GM23248 (cell line): Measurements from ENCODE around the gene PPP2R2B.

Source experiments
- EZH2 ChIP-seq: fragments of 200-600 bp; sonication (generic); IDR thresholded peaks from 2 replicates; pipeline ENCODE4 v1.6.1; 2018; ENCODE audit warnings: antibody characterized with exemption, mild to moderate bottlenecking; ENCODE audit not compliant: insufficient read depth, poor library complexity, severe bottlenecking
- EZH2phosphoT487 ChIP-seq: fragments of 200-600 bp; sonication (generic); IDR thresholded peaks from 2 replicates; pipeline ENCODE4 v1.6.1; 2018; ENCODE audit warnings: antibody characterized with exemption, moderate library complexity, mild to moderate bottlenecking, low read depth; ENCODE audit not compliant: insufficient read depth

DNA sequence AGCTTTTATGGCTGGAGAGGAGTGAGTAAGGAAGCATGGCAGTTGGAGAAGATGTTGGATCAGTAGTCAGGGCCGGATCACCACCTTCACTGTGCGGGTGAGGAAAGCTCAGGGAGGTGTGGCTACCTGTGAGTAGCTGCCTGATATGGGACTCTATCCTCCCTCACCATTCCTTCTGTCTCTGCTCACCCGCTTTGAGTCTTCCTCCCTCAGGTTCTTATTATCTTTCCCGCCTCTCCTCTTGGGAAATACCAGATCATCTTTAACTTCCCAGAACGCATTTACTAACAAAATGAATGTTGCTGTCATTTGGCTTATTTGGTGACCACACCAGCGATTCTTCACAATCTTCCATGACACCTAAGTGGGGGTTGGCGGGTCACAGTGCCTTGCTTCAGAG, 221.9 kb downstream of the PPP2R2B start:
- TF ChIP-seq EZH2, result no peak
- no peak for TF ChIP-seq EZH2phosphoT487
